Effector CD8-positive, alpha-beta T cell (primary cell): Measurements from ENCODE around the gene MECR.
A peak's percentile ranks its signal among the peaks of the same experiment; 100 is the strongest.

Experiments
- DNase-seq: peaks from one replicate; lab custom pipeline; 2025; lab: John Stamatoyannopoulos, UW

The MECR gene

GRCh38 chr1:29201595-29202051 lies 29.1 kb downstream of the MECR start:
- DNase-seq = no peak

- DNase-seq = no peak
These were observed 29.7 kb downstream of the MECR start for GRCh38 chr1:29200906-29201594.

- DNase-seq = no peak
These were observed 32.7 kb downstream of the MECR start for GRCh38 chr1:29197993-29198392.

GRCh38 chr1:29197590-29197924 lies 33.2 kb downstream of the MECR start:
- no peak for DNase-seq

GRCh38 chr1:29196863-29197589 lies 33.7 kb downstream of the MECR start:
- no peak for DNase-seq

- DNase-seq = no peak
These were observed 34.8 kb downstream of the MECR start for GRCh38 chr1:29195881-29196291.

- no peak for DNase-seq
These were observed 36.8 kb downstream of the MECR start for GRCh38 chr1:29193879-29194455.

GRCh38 chr1:29190718-29191117 lies 40.0 kb downstream of the MECR start:
- DNase-seq = no peak

- no peak for DNase-seq
These were observed 44.0 kb downstream of the MECR start for GRCh38 chr1:29186707-29187106.

- DNase-seq = no peak
These were observed 44.5 kb downstream of the MECR start for GRCh38 chr1:29186252-29186651.

- no peak for DNase-seq
These were observed 47.4 kb downstream of the MECR start for GRCh38 chr1:29183287-29183686.

GRCh38 chr1:29181413-29182225 lies 49.1 kb downstream of the MECR start, which contains the start of gene SRSF4:
TSS of gene SRSF4 (minus strand) at chr1:29181900. CDS start at chr1:29181752, 148 bp downstream.
- DNase-seq = peak; percentile 96

GRCh38 chr1:29180497-29181412 lies 50.0 kb downstream of the MECR start:
- no peak for DNase-seq

- DNase-seq = no peak
These were observed 51.0 kb downstream of the MECR start for GRCh38 chr1:29179641-29180184.

- no peak for DNase-seq
These were observed 53.6 kb downstream of the MECR start for GRCh38 chr1:29177022-29177705.

GRCh38 chr1:29176576-29176975 lies 54.2 kb downstream of the MECR start:
- no peak for DNase-seq

GRCh38 chr1:29172415-29172939 lies 58.3 kb downstream of the MECR start:
- no peak for DNase-seq

- no peak for DNase-seq
These were observed 59.2 kb downstream of the MECR start for GRCh38 chr1:29171521-29171920.

- DNase-seq = no peak
These were observed 59.6 kb downstream of the MECR start for GRCh38 chr1:29171089-29171488.

- DNase-seq = no peak
These were observed 60.8 kb downstream of the MECR start for GRCh38 chr1:29169976-29170375.
